HG03354 (cell line): ENCODE measurements around the gene DNAJC18.
A peak's percentile ranks its signal among the peaks of the same experiment; 100 is the strongest.
"Not testable (repeated sequence)": the region's sequence is repeated elsewhere in the genome, so short reads cannot be mapped to it uniquely, and the experiment has no call there.

Source experiments
- ATAC-seq: cut with Tn5 transposase; IDR thresholded peaks from one replicate; pipeline ENCODE4 v1.9.1; 2021; ENCODE audit warnings: mild to moderate bottlenecking; ENCODE audit not compliant: unreplicated experiment, poor library complexity, severe bottlenecking

The DNAJC18 gene

GRCh38 chr5:139439013-139439903 lies at the start of gene DNAJC18:
Gene DNAJC18 (minus strand): TSS chr5:139439525. CDS start chr5:139439445, 80 bp downstream.
- peak; percentile 94 for ATAC-seq

GRCh38 chr5:139488260-139488659 lies 48.9 kb upstream of the DNAJC18 start:
- no peak for ATAC-seq

- ATAC-seq = no peak
Observed at GRCh38 chr5:139486201-139486600, 46.9 kb upstream of the DNAJC18 start.

- ATAC-seq = not testable (repeated sequence)
Observed at GRCh38 chr5:139482890-139483208, 43.5 kb upstream of the DNAJC18 start.

GRCh38 chr5:139482050-139482889 lies 42.9 kb upstream of the DNAJC18 start, which contains the start of gene STING1:
Gene STING1 (minus strand): TSS chr5:139482758. CDS start chr5:139481704, 1,054 bp downstream.
- ATAC-seq = peak; percentile 66

- peak; percentile 26 for ATAC-seq
Observed at GRCh38 chr5:139481580-139482049, 42.3 kb upstream of the DNAJC18 start.

GRCh38 chr5:139481122-139481533 lies 41.8 kb upstream of the DNAJC18 start:
- no peak for ATAC-seq

GRCh38 chr5:139479729-139480128 lies 40.4 kb upstream of the DNAJC18 start:
- ATAC-seq = not testable (repeated sequence)

GRCh38 chr5:139478657-139479423 lies 39.5 kb upstream of the DNAJC18 start:
- ATAC-seq = not testable (repeated sequence)

- no peak for ATAC-seq
Observed at GRCh38 chr5:139475865-139476617, 36.7 kb upstream of the DNAJC18 start.

- no peak for ATAC-seq
Observed at GRCh38 chr5:139474890-139475791, 35.8 kb upstream of the DNAJC18 start.

GRCh38 chr5:139473565-139473964 lies 34.2 kb upstream of the DNAJC18 start:
- no peak for ATAC-seq

- no peak for ATAC-seq
Observed at GRCh38 chr5:139473105-139473504, 33.8 kb upstream of the DNAJC18 start.

- no peak for ATAC-seq
Observed at GRCh38 chr5:139472386-139473030, 33.2 kb upstream of the DNAJC18 start.

- peak; percentile 47 for ATAC-seq
Observed at GRCh38 chr5:139470821-139471300, 31.5 kb upstream of the DNAJC18 start, which contains the start of gene SMIM33. Gene SMIM33 (plus strand): TSS chr5:139471004. CDS start chr5:139471122, 118 bp downstream.

- no peak for ATAC-seq
Observed at GRCh38 chr5:139468421-139468931, 29.2 kb upstream of the DNAJC18 start.
